SKM-1 treated with dmso at 0.1 percent for 144 hours (cell line): ENCODE results near the gene MASP2.
"Not testable (repeated sequence)": the region's sequence is repeated elsewhere in the genome, so short reads cannot be mapped to it uniquely, and the experiment has no call there.

Source experiments
- DNase-seq: peaks from one replicate; lab custom pipeline; 2025; ENCODE audit not compliant: unreplicated experiment; lab: John Stamatoyannopoulos, UW

The MASP2 gene

DNA sequence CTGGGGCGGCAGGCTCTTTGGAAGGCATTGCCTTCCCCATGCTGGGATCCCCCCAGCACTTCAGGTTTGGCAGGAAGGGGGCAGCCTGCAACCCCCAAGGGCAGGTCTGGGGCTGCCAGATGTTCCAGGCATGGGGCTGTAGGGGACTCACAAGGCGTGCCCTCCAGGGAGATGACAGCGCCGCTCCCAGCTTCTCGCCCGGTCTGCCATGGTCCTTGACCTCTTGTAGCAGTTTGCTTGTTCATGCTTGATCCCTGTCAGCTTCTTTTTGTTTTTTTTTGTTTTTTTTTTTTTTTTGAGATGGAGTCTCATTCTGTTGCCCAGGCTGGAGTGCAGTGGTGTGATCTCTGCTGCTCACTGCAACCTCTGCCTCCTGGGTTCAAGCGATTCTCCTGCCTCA is 56.2 kb downstream of the MASP2 start:
- no peak for DNase-seq

DNA sequence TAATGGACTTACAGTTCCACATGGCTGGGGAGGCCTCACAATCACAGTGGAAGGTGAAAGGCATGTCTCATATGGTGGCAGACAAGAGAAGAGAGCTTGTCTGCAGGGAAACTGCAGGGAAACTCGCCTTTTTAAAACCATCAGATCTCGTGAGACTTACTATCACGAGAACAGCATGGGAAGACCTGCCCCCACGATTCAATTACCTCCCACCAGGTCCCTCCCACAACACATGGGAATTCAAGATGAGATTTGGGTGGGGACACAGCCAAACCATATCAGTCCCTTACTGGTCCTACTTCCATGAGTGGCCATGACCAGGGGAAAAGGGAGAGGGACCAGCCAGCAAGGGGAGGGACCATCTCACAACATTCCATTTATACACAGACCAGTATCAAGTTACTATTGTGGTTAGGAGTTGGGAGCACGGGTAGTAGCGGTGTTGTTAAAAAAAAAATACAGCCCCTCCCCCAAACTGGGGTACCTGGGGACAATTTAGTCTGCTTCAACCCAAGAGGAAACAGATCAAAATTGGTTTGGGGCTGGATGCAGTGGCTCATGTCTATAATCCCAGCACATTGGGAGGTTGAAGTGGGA is 57.0 kb downstream of the MASP2 start:
- DNase-seq: not testable (repeated sequence)

DNA sequence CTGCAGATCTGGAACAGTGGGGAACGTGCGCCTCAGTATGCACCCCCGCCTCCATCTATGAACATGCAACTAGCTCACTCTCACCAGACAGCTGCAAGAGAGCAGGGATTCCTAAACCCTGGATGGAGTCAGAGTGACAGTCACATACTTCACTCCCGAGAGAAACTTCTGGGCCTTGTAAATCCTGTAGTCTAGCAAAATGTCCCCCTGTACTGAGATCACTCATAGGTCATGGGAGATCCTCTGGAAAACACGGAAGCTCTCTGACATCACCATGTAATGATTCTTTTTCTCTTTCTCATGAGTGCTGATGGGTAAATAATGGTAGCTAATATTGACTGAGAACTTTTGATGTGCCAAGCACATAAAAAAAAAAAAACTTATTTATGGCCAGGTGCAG is 57.9 kb downstream of the MASP2 start:
- no peak for DNase-seq

DNA sequence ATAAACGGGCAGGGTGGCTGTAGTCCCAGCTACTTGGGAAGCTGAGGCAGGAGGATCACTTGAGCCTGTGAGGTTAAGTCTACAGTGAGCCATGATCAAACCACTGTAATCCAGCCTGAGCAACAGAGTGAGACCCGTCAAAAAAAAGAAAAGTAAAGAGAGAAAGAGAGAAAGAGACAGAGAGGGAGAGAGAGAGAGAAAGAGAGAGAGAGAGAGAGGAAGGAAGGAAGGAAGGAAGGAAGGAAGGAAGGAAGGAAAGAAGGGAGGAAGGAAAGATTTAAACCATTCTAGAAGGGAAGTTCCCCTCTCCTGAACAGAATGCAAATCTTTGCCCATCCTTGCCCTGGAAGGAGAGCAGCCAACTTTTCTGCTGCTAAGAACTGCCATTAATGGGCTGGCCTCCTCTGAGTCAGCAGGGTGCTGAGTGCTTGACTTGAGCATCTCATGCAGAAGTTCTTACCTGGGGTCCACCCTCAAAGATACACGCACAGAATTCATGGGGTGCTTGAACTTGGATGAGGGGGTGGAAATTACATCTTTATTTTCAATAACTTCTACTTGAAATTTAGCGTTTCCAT is 59.1 kb downstream of the MASP2 start:
- no peak for DNase-seq

DNA sequence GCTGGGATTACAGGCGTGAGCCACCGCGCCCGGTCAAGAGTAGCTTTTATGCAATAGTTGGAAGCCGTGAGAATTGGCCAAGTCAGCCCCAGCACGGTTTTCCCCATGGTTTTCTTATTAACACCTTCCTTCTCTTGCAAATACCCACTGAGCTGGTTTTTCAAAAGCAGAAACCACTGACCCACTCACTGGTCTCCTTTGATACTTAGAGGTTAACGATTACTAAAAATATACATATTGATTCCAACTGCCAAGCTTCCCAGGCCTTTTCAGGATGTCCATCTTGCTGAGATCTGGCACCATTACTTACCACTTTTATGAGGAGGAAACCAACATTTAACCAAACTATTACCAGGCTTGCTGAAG is 60.5 kb downstream of the MASP2 start:
- DNase-seq: no peak

DNA sequence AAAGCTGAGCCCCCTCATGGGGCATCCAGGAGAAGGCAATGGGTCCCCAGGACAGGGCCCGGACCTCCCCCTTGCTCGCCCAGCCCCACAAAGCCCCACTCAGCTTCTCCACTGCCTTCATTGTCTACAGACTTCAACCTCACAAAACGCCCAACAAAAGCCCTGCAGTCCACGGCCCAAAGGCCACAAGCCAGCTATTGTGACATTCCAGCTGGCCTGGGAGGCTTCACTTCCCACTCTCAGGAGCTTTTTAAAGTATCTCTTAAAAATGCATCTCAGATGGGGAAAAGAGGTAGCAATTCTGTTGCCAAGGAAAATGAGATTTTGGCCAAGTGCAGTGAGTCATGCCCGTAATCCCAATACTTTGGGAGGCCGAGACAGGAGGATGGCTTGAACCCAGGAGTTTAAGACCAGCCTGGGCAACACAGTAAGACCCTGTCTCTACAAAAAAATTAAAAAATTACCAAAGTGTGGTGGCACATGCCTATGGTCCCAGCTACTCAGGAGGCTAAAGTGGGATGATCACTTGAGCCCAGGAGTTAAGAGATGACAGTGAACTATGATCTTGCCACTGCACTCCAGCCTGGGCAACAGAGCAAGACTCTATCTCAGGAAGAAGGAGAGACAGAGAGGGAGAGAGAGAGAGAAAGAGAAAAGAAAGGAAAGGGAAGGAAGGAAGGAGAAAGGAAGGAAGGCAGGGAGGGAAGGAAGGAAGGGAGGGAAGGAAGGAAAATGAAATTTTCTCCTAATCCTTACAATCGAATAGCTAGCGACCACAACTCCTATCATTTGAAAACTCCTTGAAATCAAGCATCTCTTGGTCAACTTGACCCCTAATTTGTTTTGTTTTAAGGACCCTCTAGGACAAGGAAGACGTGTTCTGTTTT is 66.0 kb downstream of the MASP2 start:
- no peak for DNase-seq

DNA sequence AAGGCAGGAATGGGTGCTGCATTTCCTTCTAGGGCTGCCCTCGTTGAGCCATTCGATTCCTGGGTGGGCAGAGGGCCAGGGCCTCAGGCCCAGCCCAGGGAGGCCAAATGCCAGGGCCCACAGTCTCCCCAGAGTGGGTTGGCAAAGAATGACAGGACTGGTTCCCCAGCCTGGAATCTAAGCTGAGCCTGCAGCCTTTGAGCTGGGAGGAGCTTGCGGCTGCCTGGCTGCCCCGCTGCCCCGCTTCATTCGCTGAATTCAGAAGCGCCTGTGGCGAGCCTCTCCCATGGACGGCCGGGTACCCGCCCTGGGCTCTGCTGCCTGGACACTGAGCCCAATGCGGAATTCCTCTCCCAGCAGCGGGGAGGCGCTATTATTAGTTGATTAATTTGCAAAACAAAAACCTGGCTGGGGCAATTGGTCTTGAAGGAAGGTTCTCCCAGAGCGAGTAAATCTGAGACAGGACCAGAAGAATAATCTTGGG is 66.9 kb downstream of the MASP2 start:
- DNase-seq: no peak

DNA sequence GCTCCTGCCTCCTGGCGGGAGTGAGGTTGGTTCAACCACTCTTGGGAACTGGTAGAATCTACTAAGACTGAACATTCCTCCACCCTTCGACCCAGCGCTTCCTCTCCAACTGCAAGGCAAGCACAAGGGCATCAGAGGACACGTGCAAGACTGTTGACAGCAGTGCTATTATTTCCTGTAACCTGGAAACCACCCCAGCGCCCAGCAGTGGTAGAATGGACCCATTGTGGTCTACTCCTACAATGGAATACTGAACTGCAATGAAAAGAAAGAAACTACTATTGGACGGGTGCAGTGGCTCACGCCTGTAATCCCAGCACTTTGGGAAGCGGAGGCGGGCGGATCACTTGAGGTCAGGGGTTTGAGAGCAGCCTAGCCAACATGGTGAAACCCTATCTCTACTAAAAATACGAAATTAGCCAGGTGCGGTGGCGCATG is 67.5 kb downstream of the MASP2 start:
- no peak for DNase-seq

DNA sequence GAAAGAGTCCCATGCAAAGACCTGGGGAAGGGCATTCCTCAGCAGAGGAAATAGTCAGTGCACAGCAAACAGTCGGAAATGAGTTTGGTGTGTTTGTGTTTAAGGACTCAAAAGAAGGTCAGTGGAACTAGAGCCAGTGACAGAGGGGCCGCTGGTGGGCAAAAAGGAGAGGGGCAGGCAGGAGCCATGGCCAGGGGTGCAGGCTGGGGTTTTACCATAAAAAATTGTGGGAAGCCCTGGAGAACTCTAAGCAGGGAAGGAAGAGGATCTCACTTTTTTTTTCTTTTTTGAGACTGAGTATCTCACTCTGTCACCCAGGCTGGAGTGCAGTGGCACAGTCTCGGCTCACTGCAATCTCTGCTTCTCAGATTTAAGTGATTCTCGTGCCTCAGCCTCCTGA is 68.3 kb downstream of the MASP2 start:
- no peak for DNase-seq
